ENCODE data around the gene WTAP.
A peak's percentile ranks its signal among the peaks of the same experiment; 100 is the strongest.
"Not testable (repeated sequence)": the region's sequence is repeated elsewhere in the genome, so short reads cannot be mapped to it uniquely, and the experiment has no call there.

Gene WTAP

DNA sequence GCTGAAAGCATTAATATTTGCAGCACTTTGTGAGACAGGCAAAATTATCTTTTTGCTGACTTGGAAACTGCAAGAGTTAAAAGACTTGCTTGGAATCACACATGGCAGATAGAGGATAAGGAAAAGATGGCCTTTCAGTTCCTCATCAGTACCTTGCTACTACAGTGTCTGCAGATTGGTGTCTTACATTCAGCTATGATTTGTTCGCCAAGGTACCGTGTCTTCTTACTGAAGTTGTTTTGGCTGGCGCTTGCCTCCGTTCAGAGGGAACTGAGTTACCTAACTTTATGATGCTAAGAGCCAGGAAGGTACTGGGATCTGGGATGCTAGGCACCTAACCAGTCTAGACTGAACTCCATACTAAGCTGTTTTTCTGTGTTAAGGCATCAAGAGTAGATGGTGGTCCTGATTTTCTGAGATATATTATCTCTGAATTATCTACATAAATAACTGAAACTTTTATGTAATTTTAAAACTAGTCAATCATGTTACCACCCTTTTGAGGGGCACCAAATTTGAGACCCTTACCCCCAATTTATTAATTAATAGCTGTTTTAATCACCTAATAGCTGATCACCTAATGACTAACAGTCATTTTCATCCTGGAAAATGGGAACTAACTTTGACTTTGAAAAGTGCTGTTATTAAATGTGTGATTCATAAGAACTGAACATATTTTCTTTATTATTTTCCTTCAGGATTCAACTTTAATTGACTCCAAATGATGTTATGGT is 2.5 kb downstream of the WTAP start:
- no peak for DNase-seq

- no peak for DNase-seq
These were observed 3.0 kb downstream of the WTAP start for GRCh38 chr6:159730332-159730676.

GRCh38 chr6:159732550-159732949 is 5.2 kb downstream of the WTAP start:
- DNase-seq, result not testable (repeated sequence)

DNA sequence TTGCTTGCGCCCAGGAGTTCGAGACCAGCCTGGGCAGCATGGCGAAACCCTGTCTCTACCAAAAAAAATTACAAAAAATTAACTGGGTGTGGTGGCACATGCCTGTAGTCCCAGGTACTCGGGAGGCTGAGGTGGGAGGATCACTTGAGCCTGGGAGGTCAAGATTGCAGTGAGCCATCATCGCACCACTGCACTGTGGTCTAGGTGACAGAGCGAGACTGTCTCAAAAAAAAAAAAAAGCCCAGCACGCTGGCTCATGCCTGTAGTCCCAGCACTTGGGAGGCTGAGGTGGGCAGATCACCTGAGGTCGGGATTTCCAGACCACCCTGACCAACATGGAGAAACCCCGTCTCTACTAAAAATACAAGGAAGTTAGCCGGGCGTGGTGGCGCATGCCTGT is 6.1 kb downstream of the WTAP start:
- not testable (repeated sequence) for DNase-seq

DNA sequence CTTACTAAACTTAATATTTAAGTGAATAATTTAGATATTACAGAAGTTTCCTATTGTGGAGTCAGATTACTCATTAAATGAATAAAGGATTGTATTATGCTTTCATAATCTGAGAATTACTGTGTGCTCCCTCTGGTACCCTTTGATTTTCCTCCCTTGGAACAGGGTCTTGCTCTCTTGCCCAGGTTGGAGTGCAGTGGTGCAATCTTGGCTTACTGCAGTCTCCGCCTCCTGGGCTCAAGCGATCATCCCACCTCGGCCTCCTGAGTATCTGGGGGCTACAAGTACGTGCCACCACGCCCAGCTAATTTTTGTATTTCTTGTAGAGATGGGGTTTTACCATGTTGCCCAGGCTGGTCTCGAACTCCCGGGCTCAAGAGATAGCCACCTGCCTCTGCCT is 9.6 kb downstream of the WTAP start:
- DNase-seq, result no peak

DNA sequence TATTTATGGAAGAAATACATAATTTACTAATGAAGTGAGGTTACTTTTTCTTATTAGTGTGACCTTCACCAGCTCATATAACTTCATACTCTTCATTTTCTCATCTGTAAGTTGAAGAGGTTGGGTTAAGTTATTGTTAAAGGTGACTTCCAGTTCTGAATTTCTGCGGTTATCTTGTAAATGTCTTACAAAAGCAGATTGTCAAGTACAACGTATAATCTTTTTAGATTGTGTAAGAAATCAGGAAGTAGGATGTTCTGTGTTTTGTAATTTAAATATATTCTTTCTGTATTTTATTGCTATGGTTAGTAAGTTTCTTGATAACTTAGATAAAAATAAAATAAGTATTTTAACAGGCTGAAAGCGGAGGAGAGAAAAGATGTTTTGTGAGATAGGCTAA is 12.0 kb downstream of the WTAP start:
- no peak for DNase-seq

DNA sequence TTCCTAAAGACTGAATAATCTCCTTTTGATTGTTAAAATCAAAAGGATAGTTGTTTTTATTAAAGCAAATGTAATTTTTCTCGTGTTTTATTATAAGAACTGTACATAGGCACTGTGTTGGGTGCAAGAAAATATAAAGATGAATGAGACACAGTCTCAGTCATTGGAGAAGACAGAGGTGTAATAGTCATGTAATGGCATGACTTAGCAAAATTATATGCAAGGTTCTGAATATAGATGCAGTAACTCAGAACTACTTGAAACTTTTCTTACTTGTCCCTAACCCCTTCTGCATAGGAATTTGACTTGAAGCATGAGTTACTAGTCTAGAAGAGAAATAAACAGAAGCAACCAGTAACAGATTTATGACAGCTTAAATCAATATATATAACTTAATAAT is 14.9 kb downstream of the WTAP start:
- DNase-seq, result no peak

GRCh38 chr6:159745081-159745480 is 17.8 kb downstream of the WTAP start:
- DNase-seq, result no peak

DNA sequence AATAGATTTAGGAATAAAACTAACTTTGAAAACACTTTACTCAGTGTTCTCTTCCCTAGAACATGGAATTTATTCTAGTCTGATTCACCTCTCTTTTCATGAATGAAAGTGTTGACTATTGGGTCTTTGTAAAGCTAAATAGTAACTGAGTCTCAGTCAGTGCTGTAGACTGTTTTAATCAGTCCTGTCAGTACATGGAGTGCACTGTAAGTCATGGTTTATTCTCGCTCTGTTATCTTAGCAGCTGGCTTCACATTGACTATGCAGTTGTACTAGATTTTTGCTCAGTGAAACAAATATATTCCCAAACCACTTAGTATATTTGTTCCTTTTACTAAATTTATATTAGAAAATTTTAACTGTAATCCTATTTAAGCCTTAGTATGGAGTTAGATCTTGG is 19.5 kb downstream of the WTAP start:
- DNase-seq, result no peak

- DNase-seq, result not testable (repeated sequence)
These were observed 20.8 kb downstream of the WTAP start for GRCh38 chr6:159748127-159748526.

DNA sequence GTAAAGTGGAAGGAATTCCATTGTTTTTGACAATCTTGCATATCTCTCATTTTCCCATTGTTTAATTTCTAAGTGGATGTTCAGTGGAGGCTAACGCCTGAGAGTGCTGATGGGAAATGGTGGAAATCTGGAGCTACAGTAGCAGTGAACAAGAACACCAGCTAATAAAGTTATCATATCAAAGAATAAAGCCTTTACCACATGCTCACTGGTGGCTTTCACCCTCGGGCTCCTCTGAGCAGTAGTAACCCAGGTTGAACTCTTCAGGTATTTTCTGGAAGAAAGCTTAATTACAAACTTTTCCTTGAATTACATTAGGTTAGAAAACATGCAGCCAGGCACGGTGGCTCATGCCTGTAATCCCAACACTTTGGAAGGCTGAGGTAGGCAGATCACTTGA is 24.1 kb downstream of the WTAP start:
- no peak for DNase-seq

- DNase-seq, result no peak
These were observed 26.0 kb downstream of the WTAP start for GRCh38 chr6:159753081-159753872.

GRCh38 chr6:159754401-159754800 is 27.1 kb downstream of the WTAP start:
- no peak for DNase-seq

- no peak for DNase-seq
These were observed 27.9 kb downstream of the WTAP start for GRCh38 chr6:159754959-159755914.

DNA sequence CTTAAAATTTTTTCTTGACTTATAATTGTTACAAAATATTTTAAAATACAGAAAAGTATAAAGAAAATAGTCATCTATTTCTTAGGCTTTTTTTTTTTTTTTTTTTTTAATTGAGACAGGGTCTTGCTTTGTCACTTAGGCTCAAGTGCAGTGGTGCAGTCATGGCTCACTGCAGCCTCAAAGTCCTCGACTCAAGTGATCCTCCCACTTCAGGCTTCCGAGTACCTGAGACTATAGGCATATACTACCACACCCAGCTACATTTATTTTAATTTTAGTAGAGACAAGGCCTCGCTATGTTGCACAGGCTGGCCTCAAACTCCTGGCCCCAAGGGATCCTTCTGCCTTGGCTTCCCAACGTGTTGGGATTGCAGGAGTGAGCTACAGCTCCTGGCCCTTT is 29.2 kb downstream of the WTAP start:
- no peak for DNase-seq

- no peak for DNase-seq
These were observed 31.0 kb downstream of the WTAP start for GRCh38 chr6:159758031-159759001.

DNA sequence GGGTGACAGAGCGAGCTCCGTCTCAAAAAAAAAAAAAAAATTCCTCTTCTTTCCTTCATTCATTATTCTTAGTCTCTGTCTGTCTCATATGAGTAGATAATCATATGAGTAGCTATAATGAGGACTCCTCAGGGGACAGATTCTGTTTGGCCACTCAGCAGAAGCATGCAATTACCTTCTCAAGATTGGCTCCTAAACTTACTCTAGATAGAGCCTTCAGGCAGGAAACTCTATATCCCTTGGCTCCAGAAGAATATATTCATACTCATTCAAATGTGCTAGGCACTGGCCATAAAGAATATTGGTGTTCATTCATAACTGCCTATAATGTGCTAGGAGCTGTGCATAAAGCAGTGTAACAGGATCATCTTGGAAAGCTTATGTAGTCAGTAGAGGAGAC is 32.3 kb downstream of the WTAP start:
- DNase-seq, result no peak

- no peak for DNase-seq
These were observed 33.3 kb downstream of the WTAP start for GRCh38 chr6:159760602-159761057.

- DNase-seq, result peak; percentile 36
These were observed 34.0 kb downstream of the WTAP start for GRCh38 chr6:159761129-159761872.

DNA sequence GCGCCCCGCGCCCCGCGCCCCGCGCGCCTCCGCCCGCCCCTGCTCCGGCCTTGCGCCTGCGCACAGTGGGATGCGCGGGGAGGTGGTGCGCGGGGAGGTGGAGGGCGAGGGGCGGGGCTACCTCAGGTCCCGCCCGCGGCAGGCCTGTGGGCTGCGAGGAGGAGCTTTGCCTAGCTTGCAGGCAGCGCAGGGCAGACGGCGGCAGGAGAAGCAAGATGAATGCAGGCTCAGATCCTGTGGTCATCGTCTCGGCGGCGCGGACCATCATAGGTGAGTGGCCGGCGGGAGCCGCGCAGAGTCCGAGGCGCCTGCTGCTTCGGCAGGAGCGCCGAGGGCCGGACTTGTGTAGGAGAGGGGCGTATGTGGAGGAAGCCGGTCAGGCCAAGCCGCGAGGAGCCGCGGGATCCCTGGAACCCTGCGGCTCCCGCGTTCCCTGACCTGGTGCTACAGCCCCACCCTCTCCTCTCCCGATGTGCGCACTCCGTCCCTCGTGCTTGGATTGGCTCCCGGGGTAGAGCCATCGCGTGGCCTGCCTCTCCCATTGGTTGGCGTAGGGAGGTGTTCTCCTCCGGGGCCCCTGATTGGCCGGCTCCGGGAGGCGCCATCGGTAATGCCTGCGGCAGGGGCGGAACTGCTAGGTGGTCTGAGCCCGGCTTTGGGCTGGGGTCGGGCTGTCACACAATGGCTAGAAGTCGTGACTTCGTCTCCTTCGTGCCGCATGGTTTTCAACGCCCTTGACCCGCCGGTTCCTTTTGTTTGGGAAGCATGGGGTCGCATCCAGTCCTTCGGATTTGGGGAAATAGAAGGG is 34.8 kb downstream of the WTAP start, which contains the start of gene ACAT2:
ACAT2 (plus strand) TSS at position 173 of the 808 bp plus-strand sequence; CDS start at position 216, 43 bp downstream.
- peak; percentile 93 for DNase-seq
